Panc1 (cell line): ENCODE measurements around the gene VWA2. TPM values are rescaled to one million over a fixed set of nuclear protein-coding genes. Genes with fewer than 3 reads are reported as not detected.

Experiments
- ATAC-seq: fragments of 200-7000 bp; cut with Tn5 transposase; 2 replicates; pipeline ENCODE4 v1.9.1; 2020; ENCODE audit warnings: mild to moderate bottlenecking, moderate library complexity
- BruUV-seq: library from RNA; stranded (reverse); fragments of 400-500 nt; replicated peaks from 2 replicates; lab custom pipeline; 2021; lab: Mats Ljungman, UMichigan
- CTCF ChIA-PET: fragments of 300-600 bp; sonication (Branson Sonifier 250); formaldehyde crosslinking; loops from one replicate; lab custom pipeline; 2022; ENCODE audit warnings: antibody characterized with exemption; lab: Charles Lee
- POLR2A ChIA-PET: fragments of 300-600 bp; sonication (Branson Sonifier 250); formaldehyde crosslinking; loops from one replicate; lab custom pipeline; 2022; ENCODE audit warnings: antibody characterized with exemption; lab: Charles Lee
- DNase-seq: peaks from one replicate; pipeline ENCODE4 v3.0.0-alpha.2; 2010; ENCODE audit warnings: low read depth, low spot score
- H3K27ac ChIP-seq: 2 replicates; pipeline ENCODE4 v1.5.1; 2011; ENCODE audit warnings: mild to moderate bottlenecking, low read length, inconsistent platforms
- H3K27me3 ChIP-seq: fragments of 200-500 bp; sonication (Bioruptor generic); 2 replicates; pipeline ENCODE4 v1.6.0; 2014; ENCODE audit warnings: low read length, inconsistent platforms; ENCODE audit not compliant: control insufficient read depth, insufficient read depth
- H3K36me3 ChIP-seq: fragments of 200-500 bp; sonication (Bioruptor generic); 2 replicates; pipeline ENCODE4 v1.5.1; 2014; ENCODE audit warnings: inconsistent platforms, mild to moderate bottlenecking, low read length, moderate library complexity; ENCODE audit not compliant: control insufficient read depth, insufficient read depth
- H3K4me1 ChIP-seq: 2 replicates; pipeline ENCODE4 v1.5.1; 2011; ENCODE audit warnings: inconsistent platforms, mild to moderate bottlenecking, low read length, moderate library complexity; ENCODE audit not compliant: control insufficient read depth, insufficient read depth
- H3K4me3 ChIP-seq, 2 experiments: 2 replicates each; pipeline ENCODE4 v1.5.1; 2011 to 2012; ENCODE audit warnings: low read depth in 2 of 2, low read length in 2 of 2, mild to moderate bottlenecking in 2 of 2, inconsistent platforms in 1 of 2, moderate library complexity in 1 of 2
- H3K9me3 ChIP-seq: fragments of 200-500 bp; sonication (Bioruptor generic); 2 replicates; pipeline ENCODE4 v1.5.1; 2014; ENCODE audit warnings: low read depth, mild to moderate bottlenecking, inconsistent platforms, low read length, moderate library complexity; ENCODE audit not compliant: control insufficient read depth, insufficient read depth
- POLR2AphosphoS5 ChIP-seq: IDR thresholded peaks from 2 replicates; pipeline ENCODE4 v1.6.1; 2012; ENCODE audit warnings: mild to moderate bottlenecking, low read depth, low read length, moderate library complexity
- REST ChIP-seq, 2 experiments: IDR thresholded peaks; 2 replicates each; pipeline ENCODE4 v1.6.1; 2011 to 2012; ENCODE audit warnings: low read depth in 2 of 2, control low read depth in 1 of 2, low read length in 1 of 2, mild to moderate bottlenecking in 1 of 2, moderate library complexity in 1 of 2; ENCODE audit not compliant: insufficient read depth in 1 of 2
- SIN3A ChIP-seq: IDR thresholded peaks from 2 replicates; pipeline ENCODE4 v1.6.1; 2012; ENCODE audit warnings: low read depth, mild to moderate bottlenecking, low read length, moderate library complexity, borderline replicate concordance; ENCODE audit not compliant: insufficient read depth
- TCF7L2 ChIP-seq: IDR thresholded peaks from 2 replicates; pipeline ENCODE4 v1.6.1; 2011; ENCODE audit warnings: mild to moderate bottlenecking, low read depth, low read length, inconsistent platforms
- in situ Hi-C: cut with HindIII; loops from 2 replicates; pipeline ENCODE4 v1.10.0; 2016; ENCODE audit warnings: low sequenced_read_pairs, low pct_unique_long_range_greater_than_20kb
- intact Hi-C: fragments of 100-400 bp; cut with micrococcal nuclease; formaldehyde crosslinking; loops from one replicate; pipeline ENCODE4 v1.10.0; 2022; ENCODE audit not compliant: unreplicated experiment
- total RNA-seq: library from RNA; stranded (reverse); gene quantifications from one replicate; pipeline ENCODE4 v1.2.1, GENCODE V29; 2021; ENCODE audit not compliant: unreplicated experiment
- TF ChIP-seq, protein P1 (sequence below): fragments of 450-650 bp; IDR thresholded peaks from 2 replicates; pipeline ENCODE4 v1.5.1; 2017; ENCODE audit warnings: mild to moderate bottlenecking

Gene VWA2
- total RNA-seq, 1 experiment from 2014 or later = 0.77 TPM

DNA sequence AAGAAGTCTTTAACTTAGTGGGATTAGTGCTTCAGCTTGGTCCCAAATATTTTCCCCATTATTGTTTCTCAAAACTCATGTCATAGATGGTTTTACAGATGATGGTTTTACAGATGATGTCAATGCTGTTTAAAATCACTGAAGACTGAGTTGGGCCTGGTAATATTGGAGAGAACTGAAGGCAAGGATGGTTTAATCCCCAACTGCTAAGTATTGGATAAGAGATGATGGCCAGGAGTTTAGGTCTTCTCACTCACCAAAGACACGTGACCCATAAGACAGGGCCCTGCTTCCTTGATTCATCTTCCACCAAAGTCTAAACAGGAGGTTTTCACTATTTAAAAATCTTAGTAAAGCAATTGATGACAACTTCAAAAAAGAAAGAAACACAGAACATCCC, 56.3 kb downstream of the VWA2 start:
- peaks cover 41% of the 10 kb centered on the region for H3K36me3 ChIP-seq
- no peak for DNase-seq
- TF ChIP-seq SIN3A = no peak
- TF ChIP-seq POLR2AphosphoS5 = no peak
- TF ChIP-seq, protein P1, sequence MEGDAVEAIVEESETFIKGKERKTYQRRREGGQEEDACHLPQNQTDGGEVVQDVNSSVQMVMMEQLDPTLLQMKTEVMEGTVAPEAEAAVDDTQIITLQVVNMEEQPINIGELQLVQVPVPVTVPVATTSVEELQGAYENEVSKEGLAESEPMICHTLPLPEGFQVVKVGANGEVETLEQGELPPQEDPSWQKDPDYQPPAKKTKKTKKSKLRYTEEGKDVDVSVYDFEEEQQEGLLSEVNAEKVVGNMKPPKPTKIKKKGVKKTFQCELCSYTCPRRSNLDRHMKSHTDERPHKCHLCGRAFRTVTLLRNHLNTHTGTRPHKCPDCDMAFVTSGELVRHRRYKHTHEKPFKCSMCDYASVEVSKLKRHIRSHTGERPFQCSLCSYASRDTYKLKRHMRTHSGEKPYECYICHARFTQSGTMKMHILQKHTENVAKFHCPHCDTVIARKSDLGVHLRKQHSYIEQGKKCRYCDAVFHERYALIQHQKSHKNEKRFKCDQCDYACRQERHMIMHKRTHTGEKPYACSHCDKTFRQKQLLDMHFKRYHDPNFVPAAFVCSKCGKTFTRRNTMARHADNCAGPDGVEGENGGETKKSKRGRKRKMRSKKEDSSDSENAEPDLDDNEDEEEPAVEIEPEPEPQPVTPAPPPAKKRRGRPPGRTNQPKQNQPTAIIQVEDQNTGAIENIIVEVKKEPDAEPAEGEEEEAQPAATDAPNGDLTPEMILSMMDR = no peak
- TF ChIP-seq REST (IDR thresholded peaks at IDR 0.05; ENCODE audit: insufficient read depth in 1 of 2, low read depth in 2 of 2, low read length in 1 of 2) = no peak
- no peak for TF ChIP-seq TCF7L2
- ChIA-PET CTCF (no interaction called here), POLR2A (no interaction called here)
- no peak overlapping the region for H3K4me3 ChIP-seq
- H3K27me3 ChIP-seq = no peaks in the 10 kb centered on the region
- H3K27ac ChIP-seq = no peak overlapping the region
- ATAC-seq = no peak
- intact Hi-C loops (no loop called here), in situ Hi-C loops (no loop called here)
- H3K4me1 ChIP-seq = no peaks in the 10 kb centered on the region
- peaks cover 11% of the 10 kb centered on the region; the same call in 1 of the 2 replicates for H3K9me3 ChIP-seq
- TSS peak; percentile 67 for BruUV-seq

GRCh38 chr10:114297136-114297705, 58.2 kb downstream of the VWA2 start:
- ChIA-PET POLR2A (no interaction called here), CTCF (no interaction called here)
- intact Hi-C loops (no loop called here), in situ Hi-C loops (no loop called here)
- no peak for ATAC-seq
- BruUV-seq = no TSS peak
- no peak for DNase-seq
- Histone ChIP-seq H3K27me3 (no peaks in the 10 kb centered on the region), H3K9me3 (peaks cover 11% of the 10 kb centered on the region; the same call in 1 of the 2 replicates), H3K36me3 (peaks cover 42% of the 10 kb centered on the region), H3K4me3 (no peak overlapping the region), H3K27ac (no peak overlapping the region), H3K4me1 (no peaks in the 10 kb centered on the region)
- TF ChIP-seq SIN3A = no peak

DNA sequence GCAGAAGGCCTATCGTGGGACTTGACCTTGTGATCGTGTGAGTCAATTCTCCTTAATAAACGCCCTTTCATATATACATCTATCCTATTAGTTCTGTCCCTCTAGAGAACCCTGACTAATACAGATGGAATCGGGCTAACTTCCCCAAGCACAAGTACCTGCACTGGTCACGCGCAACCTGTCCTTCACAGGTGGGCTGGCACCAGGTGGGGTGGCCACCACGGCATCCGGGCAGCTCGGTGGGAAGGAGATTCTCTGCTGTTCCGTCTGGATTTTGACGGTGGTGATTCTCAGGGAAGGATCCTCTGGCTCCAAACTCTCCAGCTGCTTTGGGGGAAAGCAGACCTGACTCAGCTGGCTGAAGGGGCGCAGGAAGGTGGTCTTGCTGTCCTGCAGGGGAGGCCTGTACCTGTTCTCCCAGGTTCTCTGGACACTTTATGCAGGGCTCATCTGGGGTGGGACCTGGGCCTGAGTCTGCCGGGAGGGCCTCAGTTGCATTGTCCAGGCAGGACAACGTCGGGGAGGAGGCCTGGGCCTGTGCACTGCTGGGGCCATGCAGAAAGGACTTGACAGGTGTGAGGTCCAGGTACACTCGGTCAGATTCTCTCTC, 61.1 kb downstream of the VWA2 start:
- in situ Hi-C loops = no loop called here
- BruUV-seq = no TSS peak
- TF ChIP-seq SIN3A (no peak), TCF7L2 (no peak), REST (IDR thresholded peaks at IDR 0.05; ENCODE audit: insufficient read depth in 1 of 2, low read depth in 2 of 2, low read length in 1 of 2) (no peak), POLR2AphosphoS5 (no peak; the same call in 1 of the 2 replicates)
- TF ChIP-seq, protein P1 = no peak
- H3K27me3 ChIP-seq = no peaks in the 10 kb centered on the region
- H3K27ac ChIP-seq = no peak overlapping the region
- intact Hi-C loops = no loop called here
- H3K36me3 ChIP-seq = peaks cover 26% of the 10 kb centered on the region
- ChIA-PET CTCF (no interaction called here), POLR2A (no interaction called here)
- H3K4me3 ChIP-seq = no peak overlapping the region
- H3K4me1 ChIP-seq = peaks cover 12% of the 10 kb centered on the region
- H3K9me3 ChIP-seq = peaks cover 11% of the 10 kb centered on the region; the same call in 1 of the 2 replicates
- DNase-seq = no peak
- ATAC-seq = no peak
